SK-N-SH (cell line): ENCODE measurements around the gene TUBGCP6.

Experiments used
- CTCF ChIP-seq: fragments of 200-600 bp; sonication (generic); IDR thresholded peaks from 2 replicates; pipeline ENCODE4 v1.6.1; 2017; ENCODE audit warnings: antibody characterized with exemption, mild to moderate bottlenecking, moderate library complexity
- EP300 ChIP-seq, 2 experiments: IDR thresholded peaks; 2 replicates each; pipeline versions ENCODE4 v1.4.0 to v1.6.1; 2012; ENCODE audit warnings: borderline replicate concordance in 1 of 2, low read depth in 1 of 2, low read length in 1 of 2
- FOXM1 ChIP-seq: IDR thresholded peaks from 2 replicates; pipeline ENCODE4 v1.4.0; 2012; ENCODE audit warnings: low read depth, mild to moderate bottlenecking
- GATA2 ChIP-seq: sonication (generic); formaldehyde crosslinking; IDR thresholded peaks from 2 replicates; pipeline ENCODE4 v1.5.0; 2020; ENCODE audit warnings: mild to moderate bottlenecking, missing genetic modification reagents
- IRF3 ChIP-seq: fragments of 150-350 bp; IDR thresholded peaks from 2 replicates; pipeline ENCODE4 v1.6.1; 2016; ENCODE audit warnings: mild to moderate bottlenecking, low read depth, low read length
- MXI1 ChIP-seq: IDR thresholded peaks from 2 replicates; pipeline ENCODE4 v1.6.1; 2012; ENCODE audit warnings: mild to moderate bottlenecking, low read depth, low read length, improper control_type of control experiment
- RAD21 ChIP-seq: IDR thresholded peaks from 2 replicates; pipeline ENCODE4 v1.6.1; 2012; ENCODE audit warnings: mild to moderate bottlenecking, low read length
- RCOR1 ChIP-seq: fragments of 150-350 bp; IDR thresholded peaks from 2 replicates; pipeline ENCODE4 v1.6.1; 2017; ENCODE audit warnings: antibody characterized with exemption, low read length
- RFX5 ChIP-seq: IDR thresholded peaks from 2 replicates; pipeline ENCODE4 v1.6.1; 2012; ENCODE audit warnings: mild to moderate bottlenecking, improper control_type of control experiment, low read length
- TAF1 ChIP-seq: IDR thresholded peaks from 2 replicates; pipeline ENCODE4 v1.6.1; 2012; ENCODE audit warnings: low read depth, mild to moderate bottlenecking, low read length, moderate library complexity, borderline replicate concordance
- USF2 ChIP-seq: fragments of 150-350 bp; IDR thresholded peaks from 2 replicates; pipeline ENCODE4 v1.6.1; 2017; ENCODE audit warnings: antibody characterized with exemption, low read length, low read depth, borderline replicate concordance
- ZBTB33 ChIP-seq: IDR thresholded peaks from 2 replicates; pipeline ENCODE4 v1.4.0; 2012; ENCODE audit warnings: low read depth, borderline replicate concordance

GRCh38 chr22:50262973-50263617 is 18.3 kb upstream of the TUBGCP6 start:
- TF ChIP-seq TAF1, result no peak
- no peak for TF ChIP-seq CTCF
- TF ChIP-seq IRF3, result no peak
- TF ChIP-seq RFX5, result no peak
- TF ChIP-seq FOXM1, result no peak
- TF ChIP-seq GATA2, result no peak
- TF ChIP-seq EP300 (IDR thresholded peaks at IDR 0.05; ENCODE audit: borderline replicate concordance in 1 of 2, low read depth in 1 of 2, low read length in 1 of 2), result no peak
- TF ChIP-seq MXI1, result no peak
- TF ChIP-seq RAD21, result no peak
- TF ChIP-seq USF2, result no peak
- no peak for TF ChIP-seq ZBTB33
- no peak for TF ChIP-seq RCOR1
